ENCODE measurements around the gene UIMC1. TPM values are rescaled to one million over a fixed set of nuclear protein-coding genes. Genes with fewer than 3 reads are reported as not detected.

Gene UIMC1
- total RNA-seq, 1 donor from 2014 or later: 67.7 TPM

GRCh38 chr5:176902911-176903664 is 103.5 kb downstream of the UIMC1 start:
- no peak overlapping the region for H3K9ac ChIP-seq
- no peaks in the 10 kb centered on the region for H4K20me1 ChIP-seq (ENCODE audit: low read depth)
- no peak for DNase-seq (ENCODE audit: low spot score)
- Mint-ChIP-seq H3K4me3 (no peak overlapping the region), H3K27me3 (ENCODE audit: insufficient read depth, low read depth) (peaks cover 8% of the 10 kb centered on the region), H3K4me1 (peaks cover 40% of the 10 kb centered on the region), H3K27ac (peak overlapping the region; percentile 2), H3K9me3 (no peaks in the 10 kb centered on the region), H3K36me3 (peaks cover 36% of the 10 kb centered on the region)
- peak overlapping the region; percentile 46 for H3K27ac ChIP-seq
- no peaks in the 10 kb centered on the region for H3K79me2 ChIP-seq (ENCODE audit: low read depth)
- H3K4me3 ChIP-seq: no peak overlapping the region
- peaks cover 21% of the 10 kb centered on the region for H3K36me3 ChIP-seq
- no peaks in the 10 kb centered on the region for H3K27me3 ChIP-seq
- TF ChIP-seq, protein P1, sequence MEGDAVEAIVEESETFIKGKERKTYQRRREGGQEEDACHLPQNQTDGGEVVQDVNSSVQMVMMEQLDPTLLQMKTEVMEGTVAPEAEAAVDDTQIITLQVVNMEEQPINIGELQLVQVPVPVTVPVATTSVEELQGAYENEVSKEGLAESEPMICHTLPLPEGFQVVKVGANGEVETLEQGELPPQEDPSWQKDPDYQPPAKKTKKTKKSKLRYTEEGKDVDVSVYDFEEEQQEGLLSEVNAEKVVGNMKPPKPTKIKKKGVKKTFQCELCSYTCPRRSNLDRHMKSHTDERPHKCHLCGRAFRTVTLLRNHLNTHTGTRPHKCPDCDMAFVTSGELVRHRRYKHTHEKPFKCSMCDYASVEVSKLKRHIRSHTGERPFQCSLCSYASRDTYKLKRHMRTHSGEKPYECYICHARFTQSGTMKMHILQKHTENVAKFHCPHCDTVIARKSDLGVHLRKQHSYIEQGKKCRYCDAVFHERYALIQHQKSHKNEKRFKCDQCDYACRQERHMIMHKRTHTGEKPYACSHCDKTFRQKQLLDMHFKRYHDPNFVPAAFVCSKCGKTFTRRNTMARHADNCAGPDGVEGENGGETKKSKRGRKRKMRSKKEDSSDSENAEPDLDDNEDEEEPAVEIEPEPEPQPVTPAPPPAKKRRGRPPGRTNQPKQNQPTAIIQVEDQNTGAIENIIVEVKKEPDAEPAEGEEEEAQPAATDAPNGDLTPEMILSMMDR (IDR thresholded peaks at IDR 0.05): no peak
- TF ChIP-seq EZH2phosphoT487 (IDR thresholded peaks at IDR 0.05): no peak
- H3K9me3 ChIP-seq (ENCODE audit: low read depth): no peaks in the 10 kb centered on the region
- H3K4me2 ChIP-seq: no peak overlapping the region
- no peaks in the 10 kb centered on the region for H3K4me1 ChIP-seq
- H3F3A ChIP-seq (ENCODE audit: low read depth): no peaks in the 10 kb centered on the region
- H2AFZ ChIP-seq (replicated peaks): no peak overlapping the region

DNA sequence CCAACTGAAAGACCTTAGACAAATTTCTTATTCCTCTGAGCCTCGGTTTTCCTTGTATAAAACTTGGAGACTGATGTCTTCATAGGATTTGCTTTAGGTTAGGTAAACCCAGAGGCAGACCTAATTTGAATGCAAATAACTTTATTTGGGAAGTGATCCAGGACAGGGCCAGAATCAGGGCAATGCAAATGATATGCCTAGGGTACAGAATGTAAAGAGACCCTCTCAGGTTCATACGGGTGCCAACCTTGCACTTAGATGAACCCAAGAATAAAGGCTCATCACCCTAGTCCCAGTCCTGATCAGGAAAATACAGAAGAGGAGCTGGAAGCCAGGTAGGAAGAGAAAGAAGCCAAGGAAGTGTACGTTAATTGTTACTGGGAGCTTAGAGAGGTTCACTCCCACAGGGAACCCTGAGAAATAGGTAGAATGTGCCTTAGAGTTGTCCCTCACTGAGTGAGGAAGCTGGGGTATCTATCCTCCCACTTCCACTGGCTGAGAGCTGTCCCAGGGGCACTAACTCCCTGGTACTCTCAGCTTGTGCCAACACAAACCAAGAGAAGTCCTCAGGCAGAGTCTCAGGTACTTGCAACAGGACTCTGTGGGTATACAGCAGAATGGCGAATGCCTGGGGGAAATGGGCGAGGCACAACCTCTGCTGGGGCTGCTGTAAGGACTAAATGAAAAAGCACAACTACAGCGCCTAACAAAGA is 104.3 kb downstream of the UIMC1 start:
- peaks cover 8% of the 10 kb centered on the region for H3K27me3 Mint-ChIP-seq (ENCODE audit: insufficient read depth, low read depth)
- no peak for TF ChIP-seq EZH2phosphoT487 (IDR thresholded peaks at IDR 0.05)
- TF ChIP-seq EZH2 (IDR thresholded peaks at IDR 0.05): no peak
- TF ChIP-seq, protein P1 (IDR thresholded peaks at IDR 0.05): no peak
- Histone ChIP-seq H4K20me1 (ENCODE audit: low read depth) (no peaks in the 10 kb centered on the region), H3K9me3 (ENCODE audit: low read depth) (no peaks in the 10 kb centered on the region), H3F3A (ENCODE audit: low read depth) (no peaks in the 10 kb centered on the region), H3K4me2 (no peak overlapping the region), H2AFZ (replicated peaks) (no peak overlapping the region), H3K9ac (no peak overlapping the region), H3K4me1 (no peaks in the 10 kb centered on the region), H3K36me3 (peaks cover 13% of the 10 kb centered on the region), H3K27me3 (no peaks in the 10 kb centered on the region), H3K4me3 (no peak overlapping the region), H3K79me2 (ENCODE audit: low read depth) (no peaks in the 10 kb centered on the region), H3K27ac (peak overlapping the region; percentile 46)
- no peak overlapping the region for H3K4me3 Mint-ChIP-seq
- H3K36me3 Mint-ChIP-seq: peaks cover 33% of the 10 kb centered on the region
- no peak overlapping the region for H3K27ac Mint-ChIP-seq
- peaks cover 33% of the 10 kb centered on the region for H3K4me1 Mint-ChIP-seq
- no peak for DNase-seq (ENCODE audit: low spot score)
- H3K9me3 Mint-ChIP-seq: no peaks in the 10 kb centered on the region

GRCh38 chr5:176901260-176902101 is 105.1 kb downstream of the UIMC1 start:
- Mint-ChIP-seq H3K27me3 (ENCODE audit: insufficient read depth, low read depth) (peaks cover 8% of the 10 kb centered on the region), H3K27ac (no peak overlapping the region), H3K4me3 (no peak overlapping the region), H3K36me3 (peaks cover 30% of the 10 kb centered on the region), H3K9me3 (no peaks in the 10 kb centered on the region), H3K4me1 (peaks cover 30% of the 10 kb centered on the region)
- peaks cover 9% of the 10 kb centered on the region for H3K36me3 ChIP-seq
- no peaks in the 10 kb centered on the region for H3K4me1 ChIP-seq
- H3K27ac ChIP-seq: peak overlapping the region; percentile 11
- H3K79me2 ChIP-seq (ENCODE audit: low read depth): no peaks in the 10 kb centered on the region
- no peak overlapping the region for H3K4me2 ChIP-seq
- no peaks in the 10 kb centered on the region for H3F3A ChIP-seq (ENCODE audit: low read depth)
- no peaks in the 10 kb centered on the region for H3K27me3 ChIP-seq
- H3K4me3 ChIP-seq: no peak overlapping the region
- no peak overlapping the region for H3K9ac ChIP-seq
- H3K9me3 ChIP-seq (ENCODE audit: low read depth): no peaks in the 10 kb centered on the region
- TF ChIP-seq EZH2phosphoT487 (IDR thresholded peaks at IDR 0.05): no peak
- TF ChIP-seq EZH2 (IDR thresholded peaks at IDR 0.05): no peak
- TF ChIP-seq, protein P1 (IDR thresholded peaks at IDR 0.05): no peak
- no peak for DNase-seq (ENCODE audit: low spot score)
- H4K20me1 ChIP-seq (ENCODE audit: low read depth): no peaks in the 10 kb centered on the region
- no peak overlapping the region for H2AFZ ChIP-seq (replicated peaks)
